ENCODE measurements around the gene ZBTB7C. TPM values are rescaled to one million over a fixed set of nuclear protein-coding genes. Genes with fewer than 3 reads are reported as not detected.

The ZBTB7C gene
- total and polyA plus RNA-seq, 2 of the 4 experiments (the other 2 are of a cell fraction) = not detected

DNA sequence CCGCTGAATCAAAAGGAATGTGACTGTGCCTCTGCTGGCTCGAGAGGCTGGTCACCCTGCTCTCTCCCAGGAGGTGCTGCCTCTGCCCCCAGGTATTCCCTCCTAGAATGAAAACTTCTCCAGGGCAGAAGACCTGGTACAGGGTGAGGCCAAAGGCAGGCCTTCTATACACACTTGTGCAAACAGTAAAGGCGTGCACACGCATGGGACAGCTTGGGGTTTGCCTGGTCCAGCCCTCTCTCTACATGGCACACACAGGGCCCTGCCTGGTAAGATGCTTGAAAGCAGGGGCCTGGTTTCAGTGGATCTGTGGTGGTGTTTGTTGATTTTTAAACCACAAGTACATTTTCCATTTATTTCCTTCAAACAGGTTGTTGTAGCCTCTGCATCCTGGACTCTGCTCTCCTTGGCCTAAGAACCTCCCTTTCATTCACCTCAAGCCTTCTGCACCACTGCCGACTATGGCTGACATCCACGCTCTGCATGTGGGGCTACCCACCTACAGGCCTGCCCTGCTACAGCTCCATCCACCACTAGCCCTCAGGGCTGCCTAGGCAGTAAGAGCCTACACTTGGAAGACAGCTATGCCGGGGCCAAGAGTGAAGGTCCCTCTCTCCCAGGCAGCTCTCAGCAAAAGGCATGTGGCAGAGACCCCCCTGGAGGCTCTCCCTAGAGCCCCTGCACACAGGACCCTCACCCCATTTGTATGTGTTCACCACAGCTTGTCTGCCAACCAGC, 190.7 kb downstream of the ZBTB7C start:
- no peak overlapping the region for H4K91ac ChIP-seq (ENCODE audit: insufficient read depth, low read depth, low read length)
- no peak overlapping the region for H2BK15ac ChIP-seq (ENCODE audit: low read depth, low read length)
- TF ChIP-seq MAFK (IDR thresholded peaks at IDR 0.05; ENCODE audit: low read depth, low read length) (no peak), RCOR1 (IDR thresholded peaks at IDR 0.05; ENCODE audit: insufficient replicate concordance, low read length) (no peak), MAZ (IDR thresholded peaks at IDR 0.05; ENCODE audit: borderline replicate concordance, low read depth, low read length) (no peak), CEBPB (IDR thresholded peaks at IDR 0.05; ENCODE audit: low read depth, low read length) (no peak), CHD1 (IDR thresholded peaks at IDR 0.05; ENCODE audit: low read depth, low read length) (no peak), MXI1 (IDR thresholded peaks at IDR 0.05; ENCODE audit: borderline replicate concordance, low read depth, low read length) (no peak), RAD21 (IDR thresholded peaks at IDR 0.05; ENCODE audit: low read length) (no peak), SMC3 (IDR thresholded peaks at IDR 0.05; ENCODE audit: low read depth, low read length) (no peak), NFE2L2 (IDR thresholded peaks at IDR 0.05; ENCODE audit: low read depth, low read length) (no peak), RFX5 (IDR thresholded peaks at IDR 0.05; ENCODE audit: low read depth, low read length) (no peak), BHLHE40 (IDR thresholded peaks at IDR 0.05; ENCODE audit: low read depth, low read length) (no peak), POLR2A (IDR thresholded peaks at IDR 0.05; ENCODE audit: low read depth, low read length) (no peak), FOS (IDR thresholded peaks at IDR 0.05; ENCODE audit: low read depth, low read length) (no peak)
- TF ChIP-seq, protein P1, sequence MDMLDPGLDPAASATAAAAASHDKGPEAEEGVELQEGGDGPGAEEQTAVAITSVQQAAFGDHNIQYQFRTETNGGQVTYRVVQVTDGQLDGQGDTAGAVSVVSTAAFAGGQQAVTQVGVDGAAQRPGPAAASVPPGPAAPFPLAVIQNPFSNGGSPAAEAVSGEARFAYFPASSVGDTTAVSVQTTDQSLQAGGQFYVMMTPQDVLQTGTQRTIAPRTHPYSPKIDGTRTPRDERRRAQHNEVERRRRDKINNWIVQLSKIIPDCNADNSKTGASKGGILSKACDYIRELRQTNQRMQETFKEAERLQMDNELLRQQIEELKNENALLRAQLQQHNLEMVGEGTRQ (IDR thresholded peaks at IDR 0.05; ENCODE audit: low read depth, low read length) = no peak
- TF ChIP-seq, protein P2, sequence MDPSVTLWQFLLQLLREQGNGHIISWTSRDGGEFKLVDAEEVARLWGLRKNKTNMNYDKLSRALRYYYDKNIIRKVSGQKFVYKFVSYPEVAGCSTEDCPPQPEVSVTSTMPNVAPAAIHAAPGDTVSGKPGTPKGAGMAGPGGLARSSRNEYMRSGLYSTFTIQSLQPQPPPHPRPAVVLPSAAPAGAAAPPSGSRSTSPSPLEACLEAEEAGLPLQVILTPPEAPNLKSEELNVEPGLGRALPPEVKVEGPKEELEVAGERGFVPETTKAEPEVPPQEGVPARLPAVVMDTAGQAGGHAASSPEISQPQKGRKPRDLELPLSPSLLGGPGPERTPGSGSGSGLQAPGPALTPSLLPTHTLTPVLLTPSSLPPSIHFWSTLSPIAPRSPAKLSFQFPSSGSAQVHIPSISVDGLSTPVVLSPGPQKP (IDR thresholded peaks at IDR 0.05; ENCODE audit: borderline replicate concordance, low read depth, low read length) = no peak
- TF ChIP-seq, protein P3, sequence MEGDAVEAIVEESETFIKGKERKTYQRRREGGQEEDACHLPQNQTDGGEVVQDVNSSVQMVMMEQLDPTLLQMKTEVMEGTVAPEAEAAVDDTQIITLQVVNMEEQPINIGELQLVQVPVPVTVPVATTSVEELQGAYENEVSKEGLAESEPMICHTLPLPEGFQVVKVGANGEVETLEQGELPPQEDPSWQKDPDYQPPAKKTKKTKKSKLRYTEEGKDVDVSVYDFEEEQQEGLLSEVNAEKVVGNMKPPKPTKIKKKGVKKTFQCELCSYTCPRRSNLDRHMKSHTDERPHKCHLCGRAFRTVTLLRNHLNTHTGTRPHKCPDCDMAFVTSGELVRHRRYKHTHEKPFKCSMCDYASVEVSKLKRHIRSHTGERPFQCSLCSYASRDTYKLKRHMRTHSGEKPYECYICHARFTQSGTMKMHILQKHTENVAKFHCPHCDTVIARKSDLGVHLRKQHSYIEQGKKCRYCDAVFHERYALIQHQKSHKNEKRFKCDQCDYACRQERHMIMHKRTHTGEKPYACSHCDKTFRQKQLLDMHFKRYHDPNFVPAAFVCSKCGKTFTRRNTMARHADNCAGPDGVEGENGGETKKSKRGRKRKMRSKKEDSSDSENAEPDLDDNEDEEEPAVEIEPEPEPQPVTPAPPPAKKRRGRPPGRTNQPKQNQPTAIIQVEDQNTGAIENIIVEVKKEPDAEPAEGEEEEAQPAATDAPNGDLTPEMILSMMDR (conservative IDR thresholded peaks at IDR 0.05; ENCODE audit: low read depth, low read length) = no peak
- no peak overlapping the region for H2AFZ ChIP-seq (replicated peaks; ENCODE audit: low read length, poor library complexity)
- no peak overlapping the region for H2BK20ac ChIP-seq (ENCODE audit: low read depth, low read length)
- H4K8ac ChIP-seq (ENCODE audit: low read depth in 2 of 2, low read length in 2 of 2) = no peak overlapping the region
- no peak overlapping the region for H2AK9ac ChIP-seq (replicated peaks; ENCODE audit: low read depth, low read length, poor library complexity)
- H3K56ac ChIP-seq (ENCODE audit: extremely low read depth, insufficient read depth, low read length) = no peak overlapping the region
- intact Hi-C loops (cut with micrococcal nuclease) = no loop called here
- H3K4me3 ChIP-seq (ENCODE audit: insufficient read depth, low read depth, low read length) = no peak overlapping the region
- H3K18ac ChIP-seq (ENCODE audit: low read depth, low read length) = no peak overlapping the region
- no peak overlapping the region for H2BK5ac ChIP-seq (ENCODE audit: low read depth, low read length, poor library complexity, severe bottlenecking)
- H3K4ac ChIP-seq (ENCODE audit: low read depth, low read length) = no peak overlapping the region
- no peak overlapping the region for H4K5ac ChIP-seq (ENCODE audit: low read depth, low read length)
- H3K4me2 ChIP-seq (ENCODE audit: low read depth, low read length) = no peak overlapping the region
- H3K9me1 ChIP-seq (ENCODE audit: insufficient read depth, low read length) = no peaks in the 10 kb centered on the region
- no peaks in the 10 kb centered on the region for H4K20me1 ChIP-seq (ENCODE audit: insufficient read depth, low read length)
- no peak for ATAC-seq (ENCODE audit: low read depth)
- H3K27me3 ChIP-seq (ENCODE audit: control insufficient read depth, insufficient read depth, low read length) = no peaks in the 10 kb centered on the region
- H2AK5ac ChIP-seq (ENCODE audit: low read depth, low read length) = no peak overlapping the region
- in situ Hi-C loops (cut with MboI; ENCODE audit: low sequenced_read_pairs) = no loop called here
- no peak overlapping the region for H3K27ac ChIP-seq (ENCODE audit: insufficient read depth, low read length)
- H3K14ac ChIP-seq (replicated peaks; ENCODE audit: low read depth, low read length) = no peak overlapping the region
- no peak overlapping the region for H3K9ac ChIP-seq (ENCODE audit: low read depth, low read length)
- 33% methylated on average over 1 of the region's 7 CpGs; no CpG with 5 or more reads in 1 of the 2 experiments for WGBS, 2 experiments (ENCODE audit: extremely low coverage in 2 of 2, insufficient read length in 1 of 2)
- H3K36me3 ChIP-seq (ENCODE audit: control insufficient read depth, insufficient read depth, low read length) = no peaks in the 10 kb centered on the region
- no peak for DNase-seq
- no TSS peak for BruUV-seq (replicated peaks)
- H3K4me1 ChIP-seq (ENCODE audit: control insufficient read depth, insufficient read depth, low read length) = no peaks in the 10 kb centered on the region
- dilution Hi-C loops (cut with HindIII; ENCODE audit: low sequenced_read_pairs, unreplicated experiment) = no loop called here
- H2BK120ac ChIP-seq (ENCODE audit: low read depth, low read length) = no peak overlapping the region
- no peaks in the 10 kb centered on the region for H3K9me3 ChIP-seq (ENCODE audit: control insufficient read depth, insufficient read depth, low read length)
- CTCF ChIA-PET = no interaction called here
- H3K23ac ChIP-seq (ENCODE audit: low read depth, low read length) = no peak overlapping the region
- POLR2A ChIA-PET (ENCODE audit: unreplicated experiment) = no interaction called here
- no peaks in the 10 kb centered on the region for H3K79me1 ChIP-seq (ENCODE audit: low read depth in 1 of 2, low read length in 2 of 2)
